Amniotic stem cell (primary cell): ENCODE measurements around the gene ABI1.

Experiments
- DNase-seq: peaks from one replicate; lab custom pipeline; 2025; lab: John Stamatoyannopoulos, UW

Gene ABI1

GRCh38 chr10:26711324-26711723, 149.4 kb downstream of the ABI1 start:
- DNase-seq, result no peak

DNA sequence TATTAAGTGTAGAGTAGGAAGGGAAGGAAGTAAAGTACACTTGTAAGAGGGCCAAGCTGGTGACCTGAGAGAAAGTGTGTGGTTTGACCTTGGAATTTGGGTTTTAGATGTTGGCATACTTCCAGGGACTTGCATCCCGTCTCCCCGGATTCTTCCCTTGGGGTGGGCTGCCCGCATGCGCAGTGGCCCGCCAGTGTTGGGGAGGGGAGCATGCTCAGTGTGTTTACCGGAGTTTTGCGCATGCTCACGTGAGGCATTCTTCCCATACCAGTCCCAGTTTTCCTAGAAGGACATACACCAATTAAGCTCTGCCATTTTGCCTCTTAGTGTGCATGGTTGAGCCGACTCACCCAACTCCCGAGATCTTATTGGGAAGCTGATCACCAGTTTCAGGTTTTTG, 153.8 kb downstream of the ABI1 start:
- no peak for DNase-seq

DNA sequence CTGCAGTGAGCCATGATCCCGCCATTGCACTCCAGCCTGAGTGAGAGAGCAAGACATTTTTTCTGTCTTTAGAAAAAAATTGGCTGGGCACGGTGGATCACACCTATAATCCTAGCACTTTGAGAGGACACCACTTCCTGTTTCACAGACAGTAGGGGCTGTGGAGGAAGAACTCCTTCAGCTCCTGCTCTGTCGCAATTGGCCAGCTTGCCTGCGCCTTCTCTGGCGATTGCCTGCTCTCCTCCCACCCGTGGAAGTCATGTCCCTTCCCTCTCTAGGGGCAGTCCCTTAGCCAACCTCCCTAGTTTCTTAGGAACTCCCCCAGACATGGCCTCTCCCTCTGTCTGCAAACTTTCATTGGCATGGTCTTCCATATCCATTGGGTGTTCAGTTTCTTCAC, 154.6 kb downstream of the ABI1 start:
- no peak for DNase-seq

DNA sequence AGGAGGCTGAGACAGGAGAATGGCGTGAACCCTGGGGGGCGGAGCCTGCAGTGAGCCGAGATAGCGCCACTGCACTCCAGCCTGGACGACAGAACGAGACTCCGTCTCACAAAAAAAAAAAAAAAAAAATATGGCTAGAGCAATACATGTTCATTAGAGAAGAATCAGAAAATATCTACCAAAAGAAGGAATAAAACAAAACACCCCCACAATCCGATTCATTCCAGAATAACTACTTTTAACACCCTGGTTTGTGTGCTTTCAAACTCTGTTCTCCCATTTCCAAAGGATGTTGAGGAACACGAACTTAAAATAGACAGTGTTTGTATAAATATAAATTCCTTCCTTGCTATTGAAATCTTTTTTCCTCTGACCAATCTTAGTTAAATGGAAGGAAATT, 156.8 kb downstream of the ABI1 start:
- DNase-seq, result no peak

DNA sequence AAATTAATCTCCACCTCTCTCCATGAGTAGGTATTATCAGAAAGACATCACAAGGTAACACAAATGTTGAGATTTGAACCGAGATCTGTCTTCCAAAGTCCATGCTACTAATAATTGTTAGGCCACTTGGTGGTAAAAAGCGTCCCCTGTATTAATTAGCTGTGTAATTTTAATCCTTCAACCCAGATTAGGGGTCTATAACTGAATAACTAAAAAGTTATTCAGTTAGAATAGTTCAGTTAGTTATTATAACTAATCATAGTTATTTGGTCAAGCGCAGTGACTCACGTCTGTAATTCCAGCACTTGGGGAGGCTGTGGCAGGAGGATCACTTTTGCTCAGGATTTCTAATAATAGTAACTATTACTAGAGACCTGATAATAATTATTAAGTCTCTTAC, 157.7 kb downstream of the ABI1 start:
- no peak for DNase-seq

DNA sequence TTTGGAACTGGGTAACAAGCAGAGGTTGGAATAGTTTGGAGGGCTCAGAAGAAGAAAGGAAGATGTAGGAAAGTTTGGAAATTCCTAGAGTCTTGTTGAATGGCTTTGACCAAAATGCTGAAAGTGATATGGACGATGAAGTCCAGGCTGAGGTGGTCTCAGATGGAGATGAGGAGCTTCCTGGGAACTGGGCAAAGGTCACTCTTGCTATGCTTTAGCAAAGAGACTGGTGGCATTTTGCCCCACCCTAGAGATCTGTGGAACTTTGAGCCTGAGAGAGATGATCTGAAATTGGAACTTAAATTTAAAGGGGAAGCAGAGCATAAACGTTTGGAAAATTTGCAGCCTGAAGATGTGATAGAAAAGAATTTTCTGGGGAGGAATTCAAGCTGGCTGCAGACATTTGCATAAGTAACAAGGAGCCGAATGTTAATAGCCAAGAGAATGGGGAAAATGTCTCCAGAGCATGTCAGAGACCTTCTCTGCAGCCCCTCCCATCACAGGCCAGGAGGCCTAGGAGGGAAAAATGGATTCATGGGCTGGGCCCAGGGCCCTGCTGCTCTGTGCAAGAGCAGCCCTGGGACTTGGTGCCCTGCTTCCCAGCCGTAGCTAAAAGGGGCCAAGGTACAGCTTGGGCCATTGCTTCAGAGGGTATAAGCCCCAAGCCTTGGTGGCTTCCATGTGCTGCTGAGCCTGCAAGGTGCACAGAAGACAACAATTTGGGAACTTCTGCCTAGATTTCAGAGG, 159.7 kb downstream of the ABI1 start:
- DNase-seq, result no peak

- no peak for DNase-seq
Measured at GRCh38 chr10:26699631-26700030, 161.1 kb downstream of the ABI1 start.

GRCh38 chr10:26698909-26699308, 161.8 kb downstream of the ABI1 start:
- DNase-seq, result no peak

GRCh38 chr10:26697922-26698608, 162.7 kb downstream of the ABI1 start:
- no peak for DNase-seq

DNA sequence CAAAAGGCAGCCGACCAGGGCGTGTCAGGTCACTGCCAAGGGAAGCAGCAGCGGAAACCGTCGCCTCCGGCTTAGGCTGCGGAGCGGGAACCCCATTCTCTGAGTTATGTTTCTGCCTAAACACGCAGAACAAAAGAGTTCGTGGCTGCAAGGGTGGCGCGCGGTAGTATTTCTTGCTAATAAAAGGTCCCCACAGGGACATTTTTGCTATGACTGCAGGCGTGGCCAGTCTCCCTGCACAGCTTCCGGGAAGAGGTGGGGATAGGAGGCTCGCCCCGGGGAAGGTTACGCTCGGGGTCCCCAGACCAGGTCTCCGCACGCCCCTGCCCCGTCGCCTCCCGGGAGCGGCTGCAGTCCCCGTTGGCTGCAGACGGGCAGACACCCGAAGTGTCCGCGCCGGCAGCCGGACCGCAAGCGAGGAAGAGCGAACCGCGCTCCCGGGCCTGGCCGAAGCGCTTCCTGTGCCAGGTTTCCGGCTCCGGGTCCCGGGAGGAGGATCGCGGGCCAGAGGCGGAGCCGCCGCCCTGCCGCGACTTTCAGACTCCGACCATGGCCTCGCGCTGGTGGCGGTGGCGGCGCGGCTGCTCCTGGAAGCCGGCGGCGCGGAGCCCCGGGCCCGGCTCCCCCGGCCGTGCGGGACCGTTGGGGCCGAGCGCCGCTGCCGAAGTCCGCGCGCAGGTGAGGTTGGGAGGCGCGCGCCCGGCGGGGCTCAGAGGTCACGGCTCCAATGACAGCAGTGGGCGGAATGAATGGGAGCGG, 163.4 kb downstream of the ABI1 start, which contains the start of gene PDSS1:
Gene PDSS1 (plus strand): TSS at position 539 of the 759 bp plus-strand sequence. CDS start 11 bp downstream, at position 550.
- DNase-seq, result peak; percentile 33

DNA sequence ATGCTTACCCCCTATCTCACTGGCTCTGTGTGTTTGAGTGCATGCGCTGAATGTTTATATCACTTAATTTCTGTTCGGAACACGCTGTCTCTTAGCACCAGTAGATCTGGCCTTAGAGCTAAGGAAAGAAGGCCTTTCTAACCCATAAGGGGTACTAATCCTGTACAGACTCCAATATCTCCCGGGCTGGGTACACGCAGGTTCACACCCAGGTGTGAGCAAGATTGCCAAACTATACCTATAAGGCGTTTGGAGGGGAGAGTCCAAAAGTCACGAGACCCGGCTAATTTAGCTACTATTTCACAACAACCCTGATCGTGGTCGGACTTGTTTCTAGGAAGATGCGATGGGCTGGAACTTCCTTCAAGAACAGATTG, 164.0 kb downstream of the ABI1 start:
- DNase-seq, result no peak
